HCT116 (cell line): Measurements from ENCODE around the gene CLEC3B. TPM values are rescaled to one million over a fixed set of nuclear protein-coding genes. Genes with fewer than 3 reads are reported as not detected.

Experiments
- ATAC-seq: fragments of 200-7000 bp; cut with Tn5 transposase; 2 replicates; pipeline ENCODE4 v1.9.1; 2020; ENCODE audit warnings: mild to moderate bottlenecking, moderate library complexity
- BruUV-seq: library from RNA; stranded (reverse); fragments of 400-500 nt; replicated peaks from 2 replicates; lab custom pipeline; 2021; lab: Mats Ljungman, UMichigan
- CTCF ChIA-PET: fragments of 300-600 bp; sonication (Branson Sonifier 250); formaldehyde crosslinking; loops from one replicate; lab custom pipeline; 2021; ENCODE audit warnings: antibody characterized with exemption; lab: Charles Lee
- POLR2A ChIA-PET: fragments of 300-600, 350-600 bp; sonication (Branson Sonifier 250); formaldehyde crosslinking; loops from one replicate; lab custom pipeline; 2021; ENCODE audit warnings: antibody characterized with exemption; lab: Charles Lee
- RAD21 ChIA-PET, 2 experiments: fragments of 300-600 bp; sonication (Branson Sonifier 250); formaldehyde crosslinking; loops; one replicate each; lab custom pipeline; 2023; ENCODE audit warnings: low total read pairs in 2 of 2; ENCODE audit not compliant: uncharacterized antibody in 2 of 2, unreplicated experiment in 2 of 2, low non-redundant PET in 1 of 2; lab: Charles Lee
- DNase-seq: peaks from one replicate; pipeline ENCODE4 v3.0.0-alpha.2; 2010; ENCODE audit warnings: low read depth, low spot score
- H2AFZ ChIP-seq: fragments of 200-600 bp; shearing (Covaris generic), sonication (generic); 2 replicates; pipeline ENCODE4 v1.6.1; 2017; ENCODE audit warnings: low read depth, mixed run types, mixed read lengths, antibody characterized with exemption, low read length; ENCODE audit not compliant: poor library complexity, severe bottlenecking
- H3K27ac ChIP-seq: 2 replicates; pipeline ENCODE4 v1.5.1; 2012; ENCODE audit warnings: low read depth, low read length
- H3K27me3 ChIP-seq: fragments of 200-600 bp; sonication (generic); 2 replicates; pipeline ENCODE4 v1.6.1; 2016; ENCODE audit warnings: mixed run types, low read length, mixed read lengths; ENCODE audit not compliant: insufficient read depth
- H3K36me3 ChIP-seq, 2 experiments: fragments of 200-500 bp in 1 of 2; fragments of 200-600 bp in 1 of 2; sonication (Bioruptor generic) in 1 of 2; sonication (generic) in 1 of 2; 2 replicates each; pipeline versions ENCODE4 v1.5.1 to v1.6.1; 2014 to 2016; ENCODE audit warnings: low read length in 2 of 2, inconsistent platforms in 1 of 2, mixed read lengths in 1 of 2, mixed run types in 1 of 2; ENCODE audit not compliant: insufficient read depth in 2 of 2, control insufficient read depth in 1 of 2
- H3K4me1 ChIP-seq, 2 experiments: fragments of 200-600 bp in 1 of 2; sonication (generic) in 1 of 2; 2 replicates each; pipeline versions ENCODE4 v1.5.1 to v1.6.1; 2012 to 2017; ENCODE audit warnings: low read length in 2 of 2, inconsistent platforms in 1 of 2, mild to moderate bottlenecking in 1 of 2, mixed read lengths in 1 of 2, mixed run types in 1 of 2, moderate library complexity in 1 of 2; ENCODE audit not compliant: insufficient read depth in 2 of 2, control insufficient read depth in 1 of 2
- H3K4me2 ChIP-seq: fragments of 200-600 bp; sonication (generic); 2 replicates; pipeline ENCODE4 v1.6.1; 2017; ENCODE audit warnings: mixed run types, low read length, mixed read lengths
- H3K4me3 ChIP-seq, 2 experiments: fragments of 200-600 bp in 1 of 2; sonication (generic) in 1 of 2; replicated peaks in 1 of 2; 2 replicates each; pipeline ENCODE4 v1.5.1; 2011 to 2016; ENCODE audit warnings: low read length in 2 of 2, control low read depth in 1 of 2, low read depth in 1 of 2, mild to moderate bottlenecking in 1 of 2, mixed read lengths in 1 of 2, mixed run types in 1 of 2
- H3K79me2 ChIP-seq: fragments of 200-600 bp; sonication (generic); 2 replicates; pipeline ENCODE4 v1.6.1; 2017; ENCODE audit warnings: mild to moderate bottlenecking, mixed run types, low read length, moderate library complexity, mixed read lengths; ENCODE audit not compliant: insufficient read depth
- H3K9ac ChIP-seq: fragments of 200-600 bp; sonication (generic); 2 replicates; pipeline ENCODE4 v1.6.1; 2016; ENCODE audit warnings: low read length, mixed read lengths
- H3K9me2 ChIP-seq: fragments of 200-600 bp; sonication (generic), shearing (Covaris generic); 2 replicates; pipeline ENCODE4 v1.6.1; 2017; ENCODE audit warnings: mixed run types, mild to moderate bottlenecking, moderate library complexity; ENCODE audit not compliant: insufficient read depth
- H3K9me3 ChIP-seq, 2 experiments: fragments of 200-500 bp in 1 of 2; fragments of 200-600 bp in 1 of 2; sonication (Bioruptor generic) in 1 of 2; sonication (generic) in 1 of 2; 2 replicates each; pipeline ENCODE4 v1.6.1; 2014 to 2017; ENCODE audit warnings: low read length in 2 of 2, mixed read lengths in 2 of 2, inconsistent platforms in 1 of 2, low read depth in 1 of 2, mild to moderate bottlenecking in 1 of 2, mixed run types in 1 of 2, moderate library complexity in 1 of 2; ENCODE audit not compliant: control insufficient read depth in 1 of 2, insufficient read depth in 1 of 2
- H4K20me1 ChIP-seq: fragments of 200-600 bp; sonication (generic), shearing (Covaris generic); 2 replicates; pipeline ENCODE4 v1.6.1; 2017; ENCODE audit warnings: mixed run types, mild to moderate bottlenecking, moderate library complexity; ENCODE audit not compliant: insufficient read depth
- EZH2 ChIP-seq: fragments of 200-600 bp; sonication (generic); IDR thresholded peaks from 2 replicates; pipeline ENCODE4 v1.6.1; 2017; ENCODE audit warnings: antibody characterized with exemption, mixed run types
- FOSL1 ChIP-seq: IDR thresholded peaks from 2 replicates; pipeline ENCODE4 v1.6.1; 2012; ENCODE audit warnings: low read depth
- JUND ChIP-seq: IDR thresholded peaks from 2 replicates; pipeline ENCODE4 v1.6.1; 2012
- REST ChIP-seq: IDR thresholded peaks from 2 replicates; pipeline ENCODE4 v1.6.1; 2012; ENCODE audit warnings: low read depth
- SP1 ChIP-seq: IDR thresholded peaks from 2 replicates; pipeline ENCODE4 v1.6.1; 2012; ENCODE audit warnings: low read depth
- TCF7L2 ChIP-seq: IDR thresholded peaks from 2 replicates; pipeline ENCODE4 v1.7.0; 2011; ENCODE audit warnings: borderline replicate concordance, inconsistent platforms; ENCODE audit not compliant: insufficient read depth, insufficient read length; ENCODE audit errors: extremely low read depth
- YY1 ChIP-seq: IDR thresholded peaks from 2 replicates; pipeline ENCODE4 v1.6.1; 2011; ENCODE audit warnings: low read length, low read depth, moderate library complexity, mild to moderate bottlenecking; ENCODE audit not compliant: insufficient replicate concordance; ENCODE audit errors: extremely low read depth
- intact Hi-C: fragments of 100-400 bp; cut with micrococcal nuclease; formaldehyde crosslinking; loops from 2 replicates; pipeline ENCODE4 v1.10.0; 2022
- total RNA-seq: library from RNA; stranded (reverse); gene quantifications from one replicate; pipeline ENCODE4 v1.2.1, GENCODE V29; 2021; ENCODE audit not compliant: unreplicated experiment

Gene CLEC3B
- total RNA-seq, 1 experiment from 2014 or later, result 0.57 TPM

- Histone ChIP-seq H3K27me3 (no peaks in the 10 kb centered on the region), H3K27ac (no peak overlapping the region), H3K4me1 (peaks cover 4 to 39% of the 10 kb centered on the region in 2 experiments; a peak in 3 of 4 replicates), H3K9ac (no peak overlapping the region), H3K9me3 (no peaks in the 10 kb centered on the region), H4K20me1 (no peaks in the 10 kb centered on the region), H3K4me2 (no peak overlapping the region), H3K9me2 (no peaks in the 10 kb centered on the region), H3K36me3 (no peaks in the 10 kb centered on the region), H3K4me3 (no peak overlapping the region), H3K79me2 (no peaks in the 10 kb centered on the region), H2AFZ (no peak overlapping the region)
- TF ChIP-seq TCF7L2 (no peak), EZH2 (no peak)
- BruUV-seq, result no TSS peak
- intact Hi-C loops, result no loop called here
- ChIA-PET RAD21 (no interaction called here), CTCF (interaction anchor here (1.2 kb wide), 1 partner anchor 22 kb away, joined by 3 read pairs; no protein-coding TSS in a partner anchor), POLR2A (interaction anchor here (0.7 to 0.8 kb wide), 2 partner anchors 9 to 19 kb away, joined by 3 read pairs; no protein-coding TSS in a partner anchor)
- DNase-seq, result no peak
- no peak for ATAC-seq
These were observed 36.6 kb downstream of the CLEC3B start for GRCh38 chr3:45062697-45063070.

DNA sequence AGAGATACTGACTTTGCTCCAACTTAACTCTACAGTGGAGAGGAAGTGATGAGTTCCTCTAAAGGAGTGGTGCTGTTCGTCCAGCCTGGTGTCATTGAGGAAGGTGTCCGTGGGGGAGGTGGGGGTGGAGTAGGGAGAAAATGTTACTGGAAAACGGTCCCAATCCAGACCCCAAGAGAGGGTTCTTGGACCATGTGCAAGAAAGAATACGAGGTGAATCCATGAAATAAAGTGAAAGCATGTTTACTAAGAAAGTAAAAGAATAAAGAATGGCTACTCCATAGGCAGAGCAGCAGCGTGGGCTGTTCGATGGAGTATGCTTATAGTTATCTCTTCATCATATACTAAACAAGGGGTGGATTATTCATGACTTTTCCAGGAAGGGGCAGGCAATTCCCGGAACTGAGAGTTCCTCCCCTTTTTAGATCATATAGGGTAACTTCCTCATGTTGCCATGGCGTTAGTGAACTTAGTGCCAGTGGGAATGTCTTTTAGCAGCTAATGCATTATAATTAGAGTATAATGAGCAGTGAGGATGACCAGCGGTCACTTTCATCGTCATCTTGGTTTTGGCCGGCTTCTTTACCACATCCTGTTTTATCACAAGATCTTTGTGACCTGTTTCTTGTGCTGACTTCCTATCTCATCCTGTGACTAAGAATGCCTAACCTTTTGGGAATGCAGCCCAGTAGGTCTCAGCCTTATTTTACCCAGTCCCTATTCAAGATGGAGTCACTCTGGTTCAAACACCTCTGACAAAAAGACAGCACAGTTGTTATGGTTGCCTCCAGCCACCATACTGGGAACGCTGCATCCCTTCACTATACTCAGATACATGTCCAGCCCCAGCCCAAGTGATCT, 38.6 kb downstream of the CLEC3B start:
- H3K4me2 ChIP-seq, result peak overlapping the region; percentile 7; the same call in 1 of the 2 replicates
- H3K9ac ChIP-seq, result no peak overlapping the region
- ChIA-PET CTCF (no interaction called here), RAD21 (no interaction called here), POLR2A (no interaction called here)
- BruUV-seq, result no TSS peak
- no peaks in the 10 kb centered on the region for H3K9me3 ChIP-seq
- H2AFZ ChIP-seq, result no peak overlapping the region
- no peaks in the 10 kb centered on the region for H3K79me2 ChIP-seq
- no peaks in the 10 kb centered on the region for H3K36me3 ChIP-seq
- DNase-seq (peak; percentile 23), ATAC-seq (peak; percentile 43)
- TF ChIP-seq SP1, result peak; percentile 44; the same call in 1 of the 2 replicates
- TF ChIP-seq REST, result no peak
- TF ChIP-seq JUND, result 0 out of 2 replicates have a peak, but pooled peaks have one; percentile 10
- peak; percentile 8 for TF ChIP-seq YY1
- TF ChIP-seq FOSL1, result peak; percentile 38; the same call in 1 of the 2 replicates
- no peaks in the 10 kb centered on the region for H3K9me2 ChIP-seq
- peaks cover 0 to 32% of the 10 kb centered on the region in 2 experiments; a peak in 2 of 4 replicates for H3K4me1 ChIP-seq
- no peaks in the 10 kb centered on the region for H3K27me3 ChIP-seq
- no peak overlapping the region for H3K27ac ChIP-seq
- H3K4me3 ChIP-seq, result no peak overlapping the region
- no peaks in the 10 kb centered on the region for H4K20me1 ChIP-seq
- intact Hi-C loops, result no loop called here
